Measurements from ENCODE around the gene DMTF1. TPM values are rescaled to one million over a fixed set of nuclear protein-coding genes. Genes with fewer than 3 reads are reported as not detected.

Gene DMTF1
- total and polyA plus RNA-seq, 2 of the 8 experiments (the other 6 are each of a cell fraction or from before 2014, with no cell fraction given) = 86.0 to 115 TPM

DNA sequence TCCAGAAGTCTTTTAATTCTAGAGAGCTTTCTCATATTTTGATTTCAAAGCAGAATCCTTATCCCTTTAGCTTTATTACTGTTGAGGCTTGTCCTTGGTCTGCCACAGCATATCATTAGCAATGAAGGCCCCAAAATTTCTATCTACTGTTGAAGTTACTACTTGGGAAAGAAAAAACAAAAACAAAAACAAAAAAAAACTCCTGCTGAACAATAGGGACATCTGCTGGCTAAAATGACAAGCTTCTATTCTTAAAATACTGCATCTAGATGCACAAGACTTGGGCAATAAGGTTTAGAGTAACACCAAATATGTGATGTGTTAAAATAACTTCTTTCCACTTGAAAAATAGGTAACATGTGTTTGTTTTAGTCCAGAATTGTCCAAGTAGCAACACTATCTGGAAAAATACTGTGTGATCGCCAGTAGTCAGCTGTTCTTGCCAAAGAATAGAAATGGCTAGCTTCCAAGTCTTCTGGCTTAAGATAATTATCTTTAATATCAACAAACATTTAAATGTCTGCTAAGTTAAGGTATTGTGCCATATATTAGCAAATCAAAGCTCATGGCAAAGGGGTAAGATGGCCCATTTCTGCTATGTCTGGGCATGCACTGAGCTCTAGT lies 3.8 kb upstream of the DMTF1 start:
- H3K18ac ChIP-seq (ENCODE audit: extremely low read depth, low read length) = no peak overlapping the region
- DNase-seq (ENCODE audit: low read depth in 1 of 2, low spot score in 2 of 2) (no peak), FAIRE-seq (no peak)
- H4K8ac ChIP-seq (ENCODE audit: extremely low read depth, insufficient read depth, low read length) = no peak overlapping the region
- H2BK15ac ChIP-seq (ENCODE audit: low read length) = no peak overlapping the region
- H3K27ac ChIP-seq (ENCODE audit: low read depth, low read length) = no peak overlapping the region
- no peak overlapping the region for H2BK12ac ChIP-seq (ENCODE audit: low read depth, low read length)
- WGBS, 2 experiments (ENCODE audit: extremely low coverage in 1 of 2, insufficient coverage in 1 of 2, insufficient read length in 1 of 2, insufficient replicate concordance in 2 of 2, low coverage in 1 of 2, low lambda C conversion rate in 2 of 2, missing lambda C conversion rate in 1 of 2) = 62% methylated on average over 1 of the region's 1 CpG; no CpG with 5 or more reads in 1 of the 2 experiments
- H3K4me1 ChIP-seq (replicated peaks in 1 of 4; ENCODE audit: control insufficient read depth in 3 of 4, insufficient read depth in 4 of 4, low read length in 3 of 4) = no peaks in the 10 kb centered on the region; a peak in 1 of 7 replicates
- no peaks in the 10 kb centered on the region for H3K27me3 ChIP-seq (replicated peaks in 1 of 4; ENCODE audit: control insufficient read depth in 3 of 4, extremely low read depth in 1 of 4, insufficient read depth in 3 of 4, low read length in 3 of 4)
- H3K9me3 ChIP-seq (ENCODE audit: insufficient read depth in 2 of 2, low read depth in 1 of 2, low read length in 1 of 2) = no peaks in the 10 kb centered on the region
- no peaks in the 10 kb centered on the region for H4K20me1 ChIP-seq (replicated peaks in 1 of 2; ENCODE audit: control insufficient read depth in 1 of 2, insufficient read depth in 2 of 2, low read length in 2 of 2)
- H2AFZ ChIP-seq (ENCODE audit: low read length) = no peak overlapping the region
- H3K79me1 ChIP-seq (ENCODE audit: low read depth, low read length) = no peaks in the 10 kb centered on the region
- POLR2A ChIA-PET (ENCODE audit: partially characterized antibody) = interaction anchor here (0.9 to 1.7 kb wide), 3 partner anchors 10 to 221 kb away, joined by 4 read pairs; no protein-coding TSS in a partner anchor
- H3K79me2 ChIP-seq (ENCODE audit: control insufficient read depth in 1 of 2, insufficient read depth in 2 of 2, low read length in 2 of 2) = peaks cover 5 to 11% of the 10 kb centered on the region in 2 experiments; a peak in 3 of 4 replicates
- H2BK120ac ChIP-seq (replicated peaks; ENCODE audit: low read depth, low read length) = no peak overlapping the region
- CTCF ChIA-PET (ENCODE audit: partially characterized antibody) = interaction anchor here (0.6 to 8.0 kb wide), 45 partner anchors 9 to 328 kb away, joined by 3 to 86 read pairs (median 5); partner anchors contain the start of gene ELAPOR2
- no peak overlapping the region for H4K5ac ChIP-seq (ENCODE audit: insufficient read length, low read depth, low read length)
- peaks cover 2% of the 10 kb centered on the region; the same call in 1 of the 2 replicates for H3K23me2 ChIP-seq (ENCODE audit: low read depth, low read length)
- H3K56ac ChIP-seq (replicated peaks; ENCODE audit: insufficient read length, low read depth, low read length) = no peak overlapping the region
- no peak overlapping the region for H3K14ac ChIP-seq (ENCODE audit: insufficient read length)
- H3K23ac ChIP-seq (ENCODE audit: insufficient read length) = no peak overlapping the region
- H2BK5ac ChIP-seq (ENCODE audit: low read depth, low read length) = no peak overlapping the region
- no peaks in the 10 kb centered on the region for H3K36me3 ChIP-seq (ENCODE audit: control insufficient read depth in 2 of 4, insufficient read depth in 4 of 4, low read length in 3 of 4)
- no peak overlapping the region for H3K4me2 ChIP-seq (ENCODE audit: insufficient read depth in 1 of 2, low read depth in 2 of 2, low read length in 2 of 2)
- H2AK5ac ChIP-seq (ENCODE audit: low read depth, low read length) = no peak overlapping the region
- H3K4me3 ChIP-seq (ENCODE audit: extremely low read depth in 1 of 4, insufficient read depth in 2 of 4, low read depth in 3 of 4, low read length in 4 of 4) = no peak overlapping the region
- no peak overlapping the region for H3K4ac ChIP-seq (replicated peaks; ENCODE audit: insufficient read length, low read depth, low read length)
- H2BK20ac ChIP-seq (ENCODE audit: low read length) = no peak overlapping the region
- no peak overlapping the region for H3K9ac ChIP-seq (replicated peaks in 1 of 4; ENCODE audit: extremely low read depth in 1 of 4, low read depth in 3 of 4, low read length in 3 of 4)
- H4K91ac ChIP-seq (replicated peaks; ENCODE audit: insufficient read length, low read length) = no peak overlapping the region
- peak; percentile 40; the same call in 1 of the 2 replicates for TF ChIP-seq CEBPB (IDR thresholded peaks at IDR 0.05; ENCODE audit: low read depth, low read length)
- TF ChIP-seq, protein P1, sequence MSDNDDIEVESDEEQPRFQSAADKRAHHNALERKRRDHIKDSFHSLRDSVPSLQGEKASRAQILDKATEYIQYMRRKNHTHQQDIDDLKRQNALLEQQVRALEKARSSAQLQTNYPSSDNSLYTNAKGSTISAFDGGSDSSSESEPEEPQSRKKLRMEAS (IDR thresholded peaks at IDR 0.05) = no peak
- peak; percentile 77 to 84 for TF ChIP-seq RAD21 (IDR thresholded peaks at IDR 0.05 in 1 of 2, conservative IDR thresholded peaks at IDR 0.05 in 1 of 2; ENCODE audit: low read depth in 2 of 2, low read length in 2 of 2)
- TF ChIP-seq, protein P2, sequence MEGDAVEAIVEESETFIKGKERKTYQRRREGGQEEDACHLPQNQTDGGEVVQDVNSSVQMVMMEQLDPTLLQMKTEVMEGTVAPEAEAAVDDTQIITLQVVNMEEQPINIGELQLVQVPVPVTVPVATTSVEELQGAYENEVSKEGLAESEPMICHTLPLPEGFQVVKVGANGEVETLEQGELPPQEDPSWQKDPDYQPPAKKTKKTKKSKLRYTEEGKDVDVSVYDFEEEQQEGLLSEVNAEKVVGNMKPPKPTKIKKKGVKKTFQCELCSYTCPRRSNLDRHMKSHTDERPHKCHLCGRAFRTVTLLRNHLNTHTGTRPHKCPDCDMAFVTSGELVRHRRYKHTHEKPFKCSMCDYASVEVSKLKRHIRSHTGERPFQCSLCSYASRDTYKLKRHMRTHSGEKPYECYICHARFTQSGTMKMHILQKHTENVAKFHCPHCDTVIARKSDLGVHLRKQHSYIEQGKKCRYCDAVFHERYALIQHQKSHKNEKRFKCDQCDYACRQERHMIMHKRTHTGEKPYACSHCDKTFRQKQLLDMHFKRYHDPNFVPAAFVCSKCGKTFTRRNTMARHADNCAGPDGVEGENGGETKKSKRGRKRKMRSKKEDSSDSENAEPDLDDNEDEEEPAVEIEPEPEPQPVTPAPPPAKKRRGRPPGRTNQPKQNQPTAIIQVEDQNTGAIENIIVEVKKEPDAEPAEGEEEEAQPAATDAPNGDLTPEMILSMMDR (IDR thresholded peaks at IDR 0.05; ENCODE audit: control extremely low read depth in 1 of 3, insufficient read depth in 1 of 3, low read depth in 1 of 3, low read length in 3 of 3) = peak in 2 of 3 experiments; percentile 53 to 57; a peak in 2 of 4 replicates
